Liver (tissue), 9 donors: ENCODE data around the gene ZDHHC6. TPM values are rescaled to one million over a fixed set of nuclear protein-coding genes. Genes with fewer than 3 reads are reported as not detected.

Source experiments
- DNase-seq: peaks from one replicate; pipeline ENCODE4 v3.0.0-alpha.2; 2017; ENCODE audit warnings: low spot score
- H3K27ac ChIP-seq, 2 donors: one replicate each; pipeline ENCODE4 v1.7.0; 2013; ENCODE audit warnings: inconsistent platforms in 2 of 2, low read length in 2 of 2, control low read depth in 1 of 2, low read depth in 1 of 2, mild to moderate bottlenecking in 1 of 2
- H3K27me3 ChIP-seq, 4 donors: one replicate each; pipeline versions ENCODE4 v1.6.1 to v1.7.0; 2013; ENCODE audit warnings: low read length in 3 of 4, inconsistent platforms in 1 of 4, mild to moderate bottlenecking in 1 of 4, moderate library complexity in 1 of 4; ENCODE audit not compliant: control insufficient read depth in 4 of 4, insufficient read depth in 4 of 4
- H3K36me3 ChIP-seq, 4 donors: one replicate each; pipeline versions ENCODE4 v1.6.1 to v1.7.0; 2013; ENCODE audit warnings: low read length in 3 of 4, mild to moderate bottlenecking in 3 of 4, low read depth in 1 of 4, moderate library complexity in 1 of 4; ENCODE audit not compliant: control insufficient read depth in 4 of 4, insufficient read depth in 3 of 4
- H3K4me1 ChIP-seq, 4 donors: one replicate each; pipeline versions ENCODE4 v1.6.1 to v1.7.0; 2013; ENCODE audit warnings: low read length in 3 of 4, mild to moderate bottlenecking in 3 of 4, moderate library complexity in 1 of 4; ENCODE audit not compliant: control insufficient read depth in 4 of 4, insufficient read depth in 4 of 4
- H3K4me3 ChIP-seq, 3 donors: one replicate each; pipeline versions ENCODE4 v1.6.1 to v1.7.0; 2013; ENCODE audit warnings: low read length in 3 of 3, control low read depth in 1 of 3, low read depth in 1 of 3, mild to moderate bottlenecking in 1 of 3
- H3K9ac ChIP-seq, 2 donors: one replicate each; pipeline ENCODE4 v1.7.0; 2013; ENCODE audit warnings: low read length in 2 of 2, mild to moderate bottlenecking in 2 of 2, moderate library complexity in 2 of 2, control low read depth in 1 of 2, low read depth in 1 of 2
- H3K9me3 ChIP-seq, 4 donors: one replicate each; pipeline versions ENCODE4 v1.6.1 to v1.7.0; 2013; ENCODE audit warnings: low read length in 3 of 4; ENCODE audit not compliant: control insufficient read depth in 4 of 4
- EGR1 ChIP-seq, 2 donors: IDR thresholded peaks; 2 replicates each; pipeline ENCODE4 v1.6.1; 2016 to 2018; ENCODE audit warnings: antibody characterized with exemption in 2 of 2, low read depth in 2 of 2
- FOXA1 ChIP-seq: IDR thresholded peaks from 2 replicates; pipeline ENCODE4 v1.6.1; 2016; ENCODE audit warnings: antibody characterized with exemption
- FOXA2 ChIP-seq: IDR thresholded peaks from 2 replicates; pipeline ENCODE4 v1.6.1; 2016; ENCODE audit warnings: antibody characterized with exemption
- GABPA ChIP-seq, 2 donors: IDR thresholded peaks in 1 of 2; conservative IDR thresholded peaks in 1 of 2; 2 replicates each; pipeline ENCODE4 v1.6.1; 2016; ENCODE audit warnings: antibody characterized with exemption in 2 of 2, mild to moderate bottlenecking in 1 of 2, moderate library complexity in 1 of 2
- HNF4A ChIP-seq, 2 donors: conservative IDR thresholded peaks; 2 replicates each; pipeline ENCODE4 v1.6.1; 2016; ENCODE audit warnings: antibody characterized with exemption in 2 of 2, mild to moderate bottlenecking in 2 of 2
- JUND ChIP-seq, 2 donors: IDR thresholded peaks; 2 replicates each; pipeline ENCODE4 v1.6.1; 2016; ENCODE audit warnings: antibody characterized with exemption in 2 of 2
- NR2F2 ChIP-seq: IDR thresholded peaks from 2 replicates; pipeline ENCODE4 v1.6.1; 2016; ENCODE audit warnings: antibody characterized with exemption
- RAD21 ChIP-seq, 2 donors: IDR thresholded peaks; 2 replicates each; pipeline ENCODE4 v1.6.1; 2016; ENCODE audit warnings: antibody characterized with exemption in 2 of 2, mild to moderate bottlenecking in 2 of 2
- RXRA ChIP-seq, 2 donors: IDR thresholded peaks; 2 replicates each; pipeline ENCODE4 v1.6.1; 2017 to 2018; ENCODE audit warnings: antibody characterized with exemption in 2 of 2, mild to moderate bottlenecking in 1 of 2
- SP1 ChIP-seq: IDR thresholded peaks from 2 replicates; pipeline ENCODE4 v1.6.1; 2018; ENCODE audit warnings: antibody characterized with exemption, mild to moderate bottlenecking
- TAF1 ChIP-seq: conservative IDR thresholded peaks from 2 replicates; pipeline ENCODE4 v1.6.1; 2016; ENCODE audit warnings: antibody characterized with exemption, mild to moderate bottlenecking
- YY1 ChIP-seq: IDR thresholded peaks from 2 replicates; pipeline ENCODE4 v1.6.1; 2016; ENCODE audit warnings: antibody characterized with exemption, mild to moderate bottlenecking
- WGBS: extraction: QIAGEN DNeasy Blood & Tissue Kit; methylation state at CpG from one replicate; pipeline ENCODE4 v1.1.7; 2013; 5-methylcytosine and 5-hydroxymethylcytosine counted together
- polyA plus RNA-seq, 2 donors: library from polyadenylated mRNA; stranded (reverse) in 1 of 2; unstranded in 1 of 2; fragments of 200-250 nt in 1 of 2; fragments of >200 nt in 1 of 2; fragmentation: Nextera tagmentation in 1 of 2; extraction: Ambion mirVana in 1 of 2; gene quantifications; one replicate each; pipeline versions ENCODE4 v1.2.1 to v1.2.3, GENCODE V29; 2013 to 2015
- total RNA-seq, 2 donors: library from RNA; depleted of rRNA; stranded (reverse); fragments of >200 nt; gene quantifications; one replicate each; pipeline ENCODE4 v1.2.3, GENCODE V29; 2014
- TF ChIP-seq, protein P1 (sequence below): IDR thresholded peaks from 2 replicates; pipeline ENCODE4 v1.6.1; 2016; ENCODE audit warnings: antibody characterized with exemption
- TF ChIP-seq, protein P2 (sequence below): IDR thresholded peaks from 2 replicates; pipeline ENCODE4 v1.6.1; 2016; ENCODE audit warnings: antibody characterized with exemption
- TF ChIP-seq, protein P3 (sequence below): IDR thresholded peaks from 2 replicates; pipeline ENCODE4 v1.6.1; 2016; ENCODE audit warnings: antibody characterized with exemption, mild to moderate bottlenecking
- TF ChIP-seq, protein P4 (sequence below): IDR thresholded peaks from 2 replicates; pipeline ENCODE4 v1.6.1; 2016; ENCODE audit warnings: antibody characterized with exemption
- TF ChIP-seq, protein P5 (sequence below): fragments of 150-350 bp; IDR thresholded peaks from 2 replicates; pipeline ENCODE4 v1.5.1; 2017; ENCODE audit warnings: improper control_type of control experiment, low read depth, low read length; ENCODE audit not compliant: missing input control
- donor health status: healthy.
- donor health status: healthy.
- donor health status: healthy.
- donor health status: healthy.
- donor health status: healthy.

The ZDHHC6 gene
- total and polyA plus RNA-seq, 4 donors, result 13.2 to 19.4 (median 16.2) TPM

DNA sequence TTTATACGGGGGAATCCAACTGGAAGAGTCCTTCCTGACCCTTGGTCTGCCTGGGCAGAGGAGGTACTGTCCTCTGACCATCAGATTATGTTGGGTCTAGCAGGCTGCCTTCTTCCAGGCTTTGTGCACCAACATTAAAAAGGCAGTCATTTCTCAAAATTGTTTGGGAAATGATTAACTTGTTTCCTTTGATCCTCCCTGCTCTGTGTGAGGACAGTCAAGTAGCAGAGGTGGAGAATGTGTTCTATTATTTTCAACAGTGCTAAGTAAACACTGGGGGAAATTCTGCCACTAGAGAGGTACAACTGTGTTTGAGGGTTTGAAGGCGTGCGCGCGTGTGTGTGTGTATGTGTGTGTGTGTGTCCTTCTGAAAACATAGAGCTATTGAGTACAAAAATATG lies 52.2 kb downstream of the ZDHHC6 start:
- peaks cover 5 to 47% (median 42%) of the 10 kb centered on the region in 4 donors for H3K4me1 ChIP-seq
- no peak for DNase-seq
- H3K9ac ChIP-seq, result no peak overlapping the region
- peak overlapping the region in 1 of 2 donors; percentile 63 for H3K27ac ChIP-seq
- TF ChIP-seq FOXA1 (peak; percentile 63), RAD21 (IDR thresholded peaks at IDR 0.05) (peak; percentile 43 to 51), EGR1 (IDR thresholded peaks at IDR 0.05; ENCODE audit: low read depth in 2 of 2) (peak in 1 of 2 donors; percentile 23), JUND (IDR thresholded peaks at IDR 0.05) (peak in 1 of 2 donors; percentile 78), YY1 (peak; percentile 69), HNF4A (conservative IDR thresholded peaks at IDR 0.05) (peak; percentile 60 to 86), TAF1 (no peak), SP1 (peak; percentile 76), FOXA2 (peak; percentile 94), GABPA (IDR thresholded peaks at IDR 0.05 in 1 of 2, conservative IDR thresholded peaks at IDR 0.05 in 1 of 2) (no peak), RXRA (IDR thresholded peaks at IDR 0.05) (peak; percentile 65 to 86)
- TF ChIP-seq, protein P1, sequence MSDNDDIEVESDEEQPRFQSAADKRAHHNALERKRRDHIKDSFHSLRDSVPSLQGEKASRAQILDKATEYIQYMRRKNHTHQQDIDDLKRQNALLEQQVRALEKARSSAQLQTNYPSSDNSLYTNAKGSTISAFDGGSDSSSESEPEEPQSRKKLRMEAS, result peak; percentile 80
- TF ChIP-seq, protein P2, sequence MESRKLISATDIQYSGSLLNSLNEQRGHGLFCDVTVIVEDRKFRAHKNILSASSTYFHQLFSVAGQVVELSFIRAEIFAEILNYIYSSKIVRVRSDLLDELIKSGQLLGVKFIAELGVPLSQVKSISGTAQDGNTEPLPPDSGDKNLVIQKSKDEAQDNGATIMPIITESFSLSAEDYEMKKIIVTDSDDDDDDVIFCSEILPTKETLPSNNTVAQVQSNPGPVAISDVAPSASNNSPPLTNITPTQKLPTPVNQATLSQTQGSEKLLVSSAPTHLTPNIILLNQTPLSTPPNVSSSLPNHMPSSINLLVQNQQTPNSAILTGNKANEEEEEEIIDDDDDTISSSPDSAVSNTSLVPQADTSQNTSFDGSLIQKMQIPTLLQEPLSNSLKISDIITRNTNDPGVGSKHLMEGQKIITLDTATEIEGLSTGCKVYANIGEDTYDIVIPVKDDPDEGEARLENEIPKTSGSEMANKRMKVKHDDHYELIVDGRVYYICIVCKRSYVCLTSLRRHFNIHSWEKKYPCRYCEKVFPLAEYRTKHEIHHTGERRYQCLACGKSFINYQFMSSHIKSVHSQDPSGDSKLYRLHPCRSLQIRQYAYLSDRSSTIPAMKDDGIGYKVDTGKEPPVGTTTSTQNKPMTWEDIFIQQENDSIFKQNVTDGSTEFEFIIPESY, result peak; percentile 74
- TF ChIP-seq, protein P3, sequence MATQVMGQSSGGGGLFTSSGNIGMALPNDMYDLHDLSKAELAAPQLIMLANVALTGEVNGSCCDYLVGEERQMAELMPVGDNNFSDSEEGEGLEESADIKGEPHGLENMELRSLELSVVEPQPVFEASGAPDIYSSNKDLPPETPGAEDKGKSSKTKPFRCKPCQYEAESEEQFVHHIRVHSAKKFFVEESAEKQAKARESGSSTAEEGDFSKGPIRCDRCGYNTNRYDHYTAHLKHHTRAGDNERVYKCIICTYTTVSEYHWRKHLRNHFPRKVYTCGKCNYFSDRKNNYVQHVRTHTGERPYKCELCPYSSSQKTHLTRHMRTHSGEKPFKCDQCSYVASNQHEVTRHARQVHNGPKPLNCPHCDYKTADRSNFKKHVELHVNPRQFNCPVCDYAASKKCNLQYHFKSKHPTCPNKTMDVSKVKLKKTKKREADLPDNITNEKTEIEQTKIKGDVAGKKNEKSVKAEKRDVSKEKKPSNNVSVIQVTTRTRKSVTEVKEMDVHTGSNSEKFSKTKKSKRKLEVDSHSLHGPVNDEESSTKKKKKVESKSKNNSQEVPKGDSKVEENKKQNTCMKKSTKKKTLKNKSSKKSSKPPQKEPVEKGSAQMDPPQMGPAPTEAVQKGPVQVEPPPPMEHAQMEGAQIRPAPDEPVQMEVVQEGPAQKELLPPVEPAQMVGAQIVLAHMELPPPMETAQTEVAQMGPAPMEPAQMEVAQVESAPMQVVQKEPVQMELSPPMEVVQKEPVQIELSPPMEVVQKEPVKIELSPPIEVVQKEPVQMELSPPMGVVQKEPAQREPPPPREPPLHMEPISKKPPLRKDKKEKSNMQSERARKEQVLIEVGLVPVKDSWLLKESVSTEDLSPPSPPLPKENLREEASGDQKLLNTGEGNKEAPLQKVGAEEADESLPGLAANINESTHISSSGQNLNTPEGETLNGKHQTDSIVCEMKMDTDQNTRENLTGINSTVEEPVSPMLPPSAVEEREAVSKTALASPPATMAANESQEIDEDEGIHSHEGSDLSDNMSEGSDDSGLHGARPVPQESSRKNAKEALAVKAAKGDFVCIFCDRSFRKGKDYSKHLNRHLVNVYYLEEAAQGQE, result no peak
- H3K27me3 ChIP-seq, result no peaks in the 10 kb centered on the region
- WGBS, result 25% methylated on average over 5 of the region's 5 CpGs
- H3K9me3 ChIP-seq, result no peaks in the 10 kb centered on the region
- H3K4me3 ChIP-seq, result no peak overlapping the region
- H3K36me3 ChIP-seq, result peaks cover 3 to 28% (median 26%) of the 10 kb centered on the region in 4 donors

DNA sequence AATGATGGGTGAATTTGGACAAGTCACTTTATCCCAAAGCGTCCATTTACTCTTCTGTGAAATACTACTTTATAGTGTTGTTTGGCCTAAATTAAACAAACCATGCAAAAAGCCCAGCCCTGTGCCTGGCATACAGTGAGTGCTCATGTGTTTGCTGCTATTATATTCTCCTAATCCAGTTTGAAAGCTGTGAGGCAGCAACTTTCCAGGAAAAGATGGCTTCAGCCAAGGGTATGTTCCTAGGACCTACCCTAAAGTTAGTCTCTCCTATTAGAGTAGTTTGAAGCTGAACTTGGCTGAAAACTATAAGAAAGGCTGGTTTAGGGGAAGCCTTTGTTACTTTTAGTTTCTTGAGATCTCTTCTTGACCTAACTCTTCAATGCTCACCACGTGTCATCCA lies 52.9 kb downstream of the ZDHHC6 start:
- Histone ChIP-seq H3K9me3 (no peaks in the 10 kb centered on the region), H3K36me3 (peaks cover 3 to 21% (median 20%) of the 10 kb centered on the region in 4 donors), H3K4me3 (no peak overlapping the region), H3K9ac (no peak overlapping the region), H3K27ac (peak overlapping the region in 1 of 2 donors; percentile 63), H3K4me1 (peaks cover 5 to 53% (median 47%) of the 10 kb centered on the region in 4 donors), H3K27me3 (no peaks in the 10 kb centered on the region)
- DNase-seq, result no peak
- WGBS, result 75% methylated on average over 2 of the region's 2 CpGs
- TF ChIP-seq FOXA1 (no peak), JUND (IDR thresholded peaks at IDR 0.05) (no peak), NR2F2 (no peak), FOXA2 (no peak), RXRA (IDR thresholded peaks at IDR 0.05) (no peak), GABPA (IDR thresholded peaks at IDR 0.05 in 1 of 2, conservative IDR thresholded peaks at IDR 0.05 in 1 of 2) (no peak), HNF4A (conservative IDR thresholded peaks at IDR 0.05) (no peak), EGR1 (IDR thresholded peaks at IDR 0.05; ENCODE audit: low read depth in 2 of 2) (no peak), SP1 (no peak), TAF1 (no peak), YY1 (no peak)
- TF ChIP-seq, protein P2, result no peak
- TF ChIP-seq, protein P4, sequence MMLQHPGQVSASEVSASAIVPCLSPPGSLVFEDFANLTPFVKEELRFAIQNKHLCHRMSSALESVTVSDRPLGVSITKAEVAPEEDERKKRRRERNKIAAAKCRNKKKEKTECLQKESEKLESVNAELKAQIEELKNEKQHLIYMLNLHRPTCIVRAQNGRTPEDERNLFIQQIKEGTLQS, result no peak
- TF ChIP-seq, protein P5, sequence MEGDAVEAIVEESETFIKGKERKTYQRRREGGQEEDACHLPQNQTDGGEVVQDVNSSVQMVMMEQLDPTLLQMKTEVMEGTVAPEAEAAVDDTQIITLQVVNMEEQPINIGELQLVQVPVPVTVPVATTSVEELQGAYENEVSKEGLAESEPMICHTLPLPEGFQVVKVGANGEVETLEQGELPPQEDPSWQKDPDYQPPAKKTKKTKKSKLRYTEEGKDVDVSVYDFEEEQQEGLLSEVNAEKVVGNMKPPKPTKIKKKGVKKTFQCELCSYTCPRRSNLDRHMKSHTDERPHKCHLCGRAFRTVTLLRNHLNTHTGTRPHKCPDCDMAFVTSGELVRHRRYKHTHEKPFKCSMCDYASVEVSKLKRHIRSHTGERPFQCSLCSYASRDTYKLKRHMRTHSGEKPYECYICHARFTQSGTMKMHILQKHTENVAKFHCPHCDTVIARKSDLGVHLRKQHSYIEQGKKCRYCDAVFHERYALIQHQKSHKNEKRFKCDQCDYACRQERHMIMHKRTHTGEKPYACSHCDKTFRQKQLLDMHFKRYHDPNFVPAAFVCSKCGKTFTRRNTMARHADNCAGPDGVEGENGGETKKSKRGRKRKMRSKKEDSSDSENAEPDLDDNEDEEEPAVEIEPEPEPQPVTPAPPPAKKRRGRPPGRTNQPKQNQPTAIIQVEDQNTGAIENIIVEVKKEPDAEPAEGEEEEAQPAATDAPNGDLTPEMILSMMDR, result no peak
- TF ChIP-seq, protein P3, result no peak
